SU-DHL-6 (cell line): ENCODE data around the gene PACSIN3.

ENCODE experiments used
- H2AFZ ChIP-seq: fragments of 200-600 bp; sonication (generic); 2 replicates; pipeline ENCODE4 v1.6.1; 2014; ENCODE audit warnings: low read depth, mild to moderate bottlenecking, moderate library complexity, mixed read lengths, antibody characterized with exemption, low read length; ENCODE audit not compliant: severe bottlenecking
- H3F3A ChIP-seq: fragments of 200-600 bp; shearing (Covaris generic); 2 replicates; pipeline ENCODE4 v1.6.0; 2016; ENCODE audit warnings: antibody characterized with exemption, mild to moderate bottlenecking; ENCODE audit not compliant: insufficient read depth
- H3K27ac ChIP-seq: fragments of 200-600 bp; sonication (generic); 2 replicates; pipeline ENCODE4 v1.5.1; 2016; ENCODE audit warnings: low read depth, mild to moderate bottlenecking, low read length, moderate library complexity, mixed read lengths
- H3K27me3 ChIP-seq: fragments of 200-600 bp; sonication (generic), shearing (Covaris generic); 2 replicates; pipeline ENCODE4 v1.6.0; 2014; ENCODE audit warnings: mild to moderate bottlenecking, low read length
- H3K36me3 ChIP-seq: fragments of 200-600 bp; sonication (generic); 2 replicates; pipeline ENCODE4 v1.6.1; 2014; ENCODE audit warnings: mild to moderate bottlenecking, low read length, mixed read lengths
- H3K4me2 ChIP-seq: fragments of 300-600, 200-600 bp; shearing (Covaris generic), sonication (generic); 2 replicates; pipeline ENCODE4 v1.6.0; 2014; ENCODE audit warnings: low read length, low read depth, mild to moderate bottlenecking; ENCODE audit not compliant: poor library complexity, severe bottlenecking
- H3K4me3 ChIP-seq: fragments of 200-600 bp; sonication (generic); 2 replicates; pipeline ENCODE4 v1.5.1; 2014; ENCODE audit warnings: antibody characterized with exemption, low read length, mild to moderate bottlenecking, mixed read lengths; ENCODE audit not compliant: insufficient read depth, poor library complexity, severe bottlenecking
- H3K79me2 ChIP-seq: fragments of 200-600 bp; sonication (generic); 2 replicates; pipeline ENCODE4 v1.6.1; 2014; ENCODE audit warnings: mild to moderate bottlenecking, low read length, moderate library complexity; ENCODE audit not compliant: insufficient read depth
- H3K9ac ChIP-seq: fragments of 200-600 bp; sonication (generic); 2 replicates; pipeline ENCODE4 v1.7.0; 2014; ENCODE audit warnings: mild to moderate bottlenecking, low read length
- H3K9me2 ChIP-seq: fragments of 200-600 bp; sonication (generic); replicated peaks from 2 replicates; pipeline ENCODE4 v1.6.1; 2014; ENCODE audit warnings: low read length; ENCODE audit not compliant: insufficient read depth
- H3K9me3 ChIP-seq: fragments of 200-600 bp; sonication (generic); 2 replicates; pipeline ENCODE4 v1.6.1; 2014; ENCODE audit warnings: low read length, mixed read lengths; ENCODE audit not compliant: insufficient read depth
- H4K20me1 ChIP-seq: fragments of 200-600 bp; sonication (generic); 2 replicates; pipeline ENCODE4 v1.6.1; 2014; ENCODE audit warnings: low read depth, mild to moderate bottlenecking, antibody characterized with exemption, low read length, moderate library complexity, mixed read lengths
- CTCF ChIP-seq: fragments of 200-600 bp; sonication (generic); IDR thresholded peaks from one replicate; pipeline ENCODE4 v1.5.1; 2017; ENCODE audit warnings: antibody characterized with exemption, mild to moderate bottlenecking, low read length, moderate library complexity; ENCODE audit not compliant: insufficient read depth, poor library complexity, severe bottlenecking
- EZH2phosphoT487 ChIP-seq: fragments of 200-600 bp; sonication (generic), shearing (Covaris generic); conservative IDR thresholded peaks from 2 replicates; pipeline ENCODE4 v1.6.1; 2018; ENCODE audit warnings: mild to moderate bottlenecking, antibody characterized with exemption, low read length, moderate library complexity, mixed read lengths

The PACSIN3 gene

DNA sequence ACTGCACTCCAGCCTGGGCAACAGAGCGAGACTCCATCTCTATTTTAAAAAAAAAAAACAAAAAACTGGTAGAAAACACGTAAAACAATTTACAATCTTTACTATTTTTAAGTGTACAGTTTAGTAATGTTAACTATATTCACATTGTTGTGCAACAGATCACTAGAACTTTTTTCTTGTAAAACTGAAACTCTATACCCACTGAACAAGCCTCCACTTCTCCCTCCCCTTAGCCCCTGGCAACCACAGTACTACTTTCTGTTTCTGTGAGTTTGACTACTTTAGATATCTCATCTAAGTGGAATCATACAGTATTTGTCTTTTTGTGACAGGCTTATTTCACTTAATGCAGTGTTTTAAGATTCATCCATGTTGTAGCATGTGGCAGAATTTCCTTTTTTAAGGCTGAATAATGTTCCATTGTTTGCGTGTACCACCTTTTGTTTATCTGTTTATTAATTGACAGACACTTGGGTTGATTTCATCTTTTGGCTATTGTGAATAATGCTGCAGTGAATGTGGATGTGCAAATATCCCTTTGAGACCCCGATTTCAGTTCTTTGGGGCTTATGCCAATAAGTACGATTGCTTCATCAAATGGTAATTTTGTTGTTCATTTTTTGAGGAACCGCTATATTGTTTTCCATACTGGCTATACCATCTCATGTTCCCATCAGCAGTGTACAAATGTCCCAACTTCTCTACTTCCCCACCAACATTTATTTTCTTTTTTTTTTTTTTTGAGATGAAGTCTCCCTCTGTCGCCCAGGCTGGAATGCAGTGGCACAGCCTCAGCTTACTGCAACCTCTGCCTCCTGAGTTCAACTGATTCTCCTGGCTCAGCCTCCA lies 39.5 kb upstream of the PACSIN3 start:
- Histone ChIP-seq H3K36me3 (peaks cover 3% of the 10 kb centered on the region; the same call in 1 of the 2 replicates), H3K9me3 (no peaks in the 10 kb centered on the region), H4K20me1 (no peaks in the 10 kb centered on the region), H3K27me3 (no peaks in the 10 kb centered on the region), H3K9me2 (no peaks in the 10 kb centered on the region), H3K4me3 (no peak overlapping the region), H3F3A (0 out of 2 replicates have a peak, but pooled peaks cover 7% of the 10 kb centered on the region), H3K4me2 (no peak overlapping the region), H3K9ac (no peak overlapping the region), H2AFZ (no peak overlapping the region), H3K27ac (no peak overlapping the region), H3K79me2 (no peaks in the 10 kb centered on the region)
- TF ChIP-seq EZH2phosphoT487 (no peak), CTCF (no peak)

DNA sequence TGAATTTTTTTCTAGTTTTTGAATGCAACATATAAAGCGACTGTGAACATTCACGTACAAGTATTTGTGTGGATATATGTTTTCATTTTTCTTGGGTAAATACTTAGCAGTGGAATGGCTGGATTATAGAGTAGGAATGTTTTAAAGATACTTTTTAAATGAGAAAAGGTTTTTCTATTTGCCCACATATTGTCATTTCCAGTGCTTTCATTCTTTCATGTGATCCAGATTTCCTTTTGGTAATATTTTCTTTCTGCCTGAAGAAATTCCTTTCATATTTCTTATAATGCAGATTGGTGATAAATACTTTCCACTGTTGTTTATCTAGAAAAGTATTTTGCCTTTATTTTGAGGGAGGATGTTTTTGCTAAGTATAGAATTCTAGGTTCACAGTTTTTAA lies 36.5 kb upstream of the PACSIN3 start:
- no peak overlapping the region for H2AFZ ChIP-seq
- peaks cover 14% of the 10 kb centered on the region; the same call in 1 of the 2 replicates for H3K79me2 ChIP-seq
- TF ChIP-seq CTCF = no peak
- TF ChIP-seq EZH2phosphoT487 = no peak
- H3F3A ChIP-seq = peaks cover 16% of the 10 kb centered on the region
- no peak overlapping the region for H3K9ac ChIP-seq
- H3K36me3 ChIP-seq = peaks cover 9% of the 10 kb centered on the region
- no peak overlapping the region for H3K27ac ChIP-seq
- H3K4me3 ChIP-seq = no peak overlapping the region
- no peaks in the 10 kb centered on the region for H4K20me1 ChIP-seq
- no peaks in the 10 kb centered on the region for H3K9me3 ChIP-seq
- H3K4me2 ChIP-seq = no peak overlapping the region
- no peaks in the 10 kb centered on the region for H3K27me3 ChIP-seq
- no peaks in the 10 kb centered on the region for H3K9me2 ChIP-seq

DNA sequence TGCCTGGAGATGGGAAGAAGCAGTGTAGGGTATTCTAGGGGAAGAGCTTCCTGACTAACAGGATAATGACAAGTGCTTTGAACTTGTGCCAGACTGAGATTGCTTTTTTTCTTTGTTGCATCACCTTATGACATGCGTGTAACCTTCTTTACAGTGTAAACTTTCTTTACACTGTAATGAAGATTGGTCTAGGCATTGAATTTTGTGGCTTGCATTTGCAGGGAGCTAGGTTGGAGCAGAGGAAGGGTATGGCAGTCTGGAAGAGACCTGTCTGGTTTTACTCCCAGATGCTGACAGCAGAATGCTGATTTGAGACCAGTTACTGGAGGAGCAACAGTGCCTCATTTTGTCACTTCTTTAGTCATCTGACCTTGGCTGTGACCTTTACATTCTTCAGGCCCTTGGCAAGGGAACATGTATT lies 34.2 kb upstream of the PACSIN3 start:
- Histone ChIP-seq H2AFZ (no peak overlapping the region), H3K9ac (no peak overlapping the region), H4K20me1 (no peaks in the 10 kb centered on the region), H3K9me2 (no peaks in the 10 kb centered on the region), H3K4me2 (no peak overlapping the region), H3F3A (peaks cover 30% of the 10 kb centered on the region), H3K27ac (peak overlapping the region; percentile 1; the same call in 1 of the 2 replicates), H3K36me3 (peaks cover 9% of the 10 kb centered on the region), H3K4me3 (no peak overlapping the region), H3K79me2 (peaks cover 28% of the 10 kb centered on the region), H3K27me3 (no peaks in the 10 kb centered on the region), H3K9me3 (no peaks in the 10 kb centered on the region)
- TF ChIP-seq EZH2phosphoT487 (no peak), CTCF (no peak)
